Fibroblast of pulmonary artery (primary cell): ENCODE measurements around the gene MAB21L4.
"Not testable (repeated sequence)": the region's sequence is repeated elsewhere in the genome, so short reads cannot be mapped to it uniquely, and the experiment has no call there.

Source experiments
- DNase-seq: peaks from one replicate; pipeline ENCODE4 v3.0.0-alpha.2; 2010; ENCODE audit warnings: low read depth
- H3K4me3 ChIP-seq: replicated peaks from 2 replicates; pipeline ENCODE4 v1.5.1; 2011; ENCODE audit warnings: low read depth, mild to moderate bottlenecking, control low read depth, low read length, moderate library complexity
- TF ChIP-seq, protein P1 (sequence below): IDR thresholded peaks from 2 replicates; pipeline ENCODE4 v1.5.1; 2011; ENCODE audit warnings: mild to moderate bottlenecking, control low read depth, low read length, inconsistent platforms; ENCODE audit errors: missing control alignments

MAB21L4 gene

DNA sequence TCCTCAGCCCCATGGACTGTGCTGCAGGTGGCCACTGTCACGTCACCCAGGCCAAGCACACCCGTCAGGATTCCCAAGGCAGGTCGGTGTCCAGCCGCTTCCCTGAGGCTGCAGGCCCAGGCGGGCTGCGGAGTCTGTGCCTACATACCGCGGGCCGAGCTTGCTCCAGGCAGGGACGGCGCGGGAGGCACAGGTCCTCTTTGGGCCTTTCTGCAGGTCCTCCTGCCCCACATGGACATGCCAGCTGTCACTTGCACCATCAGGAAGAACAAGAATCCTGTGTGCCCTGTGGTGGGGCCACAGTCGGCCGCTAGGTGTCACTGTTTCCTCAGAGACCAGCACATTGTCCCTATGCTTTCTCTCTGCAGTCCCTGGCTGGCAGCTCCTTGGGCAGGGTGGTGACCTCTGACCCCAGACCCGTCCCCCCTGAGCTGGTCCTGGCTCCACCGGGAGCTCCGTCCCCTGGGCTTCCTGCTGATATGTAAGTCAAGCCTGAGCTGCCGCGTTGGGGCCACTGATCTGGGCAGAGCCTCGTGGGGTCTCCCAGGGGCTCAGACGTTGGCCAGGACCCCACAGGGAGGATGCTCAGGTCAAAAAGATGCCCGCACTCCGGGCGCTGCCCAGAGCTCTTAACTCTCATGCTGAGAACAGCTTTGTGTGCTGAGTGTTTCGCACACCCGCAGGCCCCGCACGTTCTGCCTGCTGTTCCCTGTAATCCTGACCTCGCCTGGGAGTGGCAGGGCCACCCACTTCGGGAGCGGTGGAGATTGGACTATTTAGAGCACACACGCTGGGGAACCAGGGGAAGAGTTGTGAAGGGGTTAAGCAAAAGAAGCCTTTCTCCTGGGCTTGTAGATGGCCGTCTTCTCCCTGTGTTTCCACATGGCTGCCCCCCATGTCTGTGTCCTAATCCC lies 44.6 kb downstream of the MAB21L4 start:
- TF ChIP-seq, protein P1, sequence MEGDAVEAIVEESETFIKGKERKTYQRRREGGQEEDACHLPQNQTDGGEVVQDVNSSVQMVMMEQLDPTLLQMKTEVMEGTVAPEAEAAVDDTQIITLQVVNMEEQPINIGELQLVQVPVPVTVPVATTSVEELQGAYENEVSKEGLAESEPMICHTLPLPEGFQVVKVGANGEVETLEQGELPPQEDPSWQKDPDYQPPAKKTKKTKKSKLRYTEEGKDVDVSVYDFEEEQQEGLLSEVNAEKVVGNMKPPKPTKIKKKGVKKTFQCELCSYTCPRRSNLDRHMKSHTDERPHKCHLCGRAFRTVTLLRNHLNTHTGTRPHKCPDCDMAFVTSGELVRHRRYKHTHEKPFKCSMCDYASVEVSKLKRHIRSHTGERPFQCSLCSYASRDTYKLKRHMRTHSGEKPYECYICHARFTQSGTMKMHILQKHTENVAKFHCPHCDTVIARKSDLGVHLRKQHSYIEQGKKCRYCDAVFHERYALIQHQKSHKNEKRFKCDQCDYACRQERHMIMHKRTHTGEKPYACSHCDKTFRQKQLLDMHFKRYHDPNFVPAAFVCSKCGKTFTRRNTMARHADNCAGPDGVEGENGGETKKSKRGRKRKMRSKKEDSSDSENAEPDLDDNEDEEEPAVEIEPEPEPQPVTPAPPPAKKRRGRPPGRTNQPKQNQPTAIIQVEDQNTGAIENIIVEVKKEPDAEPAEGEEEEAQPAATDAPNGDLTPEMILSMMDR = peak; percentile 94
- peak; percentile 83 for DNase-seq
- no peak overlapping the region for H3K4me3 ChIP-seq

DNA sequence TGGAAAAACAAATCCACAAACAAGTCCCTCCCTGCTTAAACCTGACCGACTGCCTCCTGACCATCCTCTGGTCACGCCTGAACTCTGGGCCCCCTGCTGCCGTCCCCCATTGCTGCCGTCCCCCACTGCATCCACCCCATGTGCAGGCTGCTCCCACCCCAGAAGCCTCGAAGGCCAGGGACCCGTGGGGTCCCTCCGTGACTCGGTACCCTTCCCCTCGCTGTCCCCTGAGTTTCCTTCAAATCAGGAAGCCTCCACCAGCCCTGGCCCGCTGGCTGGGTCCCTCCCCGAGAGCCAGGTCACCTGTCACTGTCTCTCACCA lies 45.2 kb downstream of the MAB21L4 start:
- TF ChIP-seq, protein P1 = no peak
- DNase-seq = no peak
- no peak overlapping the region for H3K4me3 ChIP-seq

DNA sequence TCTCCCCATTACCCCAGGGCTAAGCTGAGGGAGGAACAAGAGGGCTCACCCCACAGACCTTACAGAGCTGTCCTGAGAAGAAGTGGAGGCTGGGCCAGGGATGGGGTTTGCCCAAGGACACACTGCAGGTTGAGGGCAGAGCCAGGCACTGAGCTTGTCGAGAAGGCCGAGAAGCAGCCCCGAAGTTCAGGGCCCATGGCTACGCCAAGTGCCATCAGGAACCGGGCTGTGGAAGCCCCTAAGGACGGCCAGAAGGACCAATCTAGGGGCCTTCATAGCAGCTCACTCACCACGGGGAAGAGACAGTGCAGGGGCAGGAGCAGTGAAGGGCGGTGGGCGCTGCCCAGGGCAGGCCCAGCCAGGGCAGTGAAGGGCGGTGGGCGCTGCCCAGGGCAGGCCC lies 45.9 kb downstream of the MAB21L4 start:
- TF ChIP-seq, protein P1 = no peak
- no peak for DNase-seq
- H3K4me3 ChIP-seq = no peak overlapping the region

DNA sequence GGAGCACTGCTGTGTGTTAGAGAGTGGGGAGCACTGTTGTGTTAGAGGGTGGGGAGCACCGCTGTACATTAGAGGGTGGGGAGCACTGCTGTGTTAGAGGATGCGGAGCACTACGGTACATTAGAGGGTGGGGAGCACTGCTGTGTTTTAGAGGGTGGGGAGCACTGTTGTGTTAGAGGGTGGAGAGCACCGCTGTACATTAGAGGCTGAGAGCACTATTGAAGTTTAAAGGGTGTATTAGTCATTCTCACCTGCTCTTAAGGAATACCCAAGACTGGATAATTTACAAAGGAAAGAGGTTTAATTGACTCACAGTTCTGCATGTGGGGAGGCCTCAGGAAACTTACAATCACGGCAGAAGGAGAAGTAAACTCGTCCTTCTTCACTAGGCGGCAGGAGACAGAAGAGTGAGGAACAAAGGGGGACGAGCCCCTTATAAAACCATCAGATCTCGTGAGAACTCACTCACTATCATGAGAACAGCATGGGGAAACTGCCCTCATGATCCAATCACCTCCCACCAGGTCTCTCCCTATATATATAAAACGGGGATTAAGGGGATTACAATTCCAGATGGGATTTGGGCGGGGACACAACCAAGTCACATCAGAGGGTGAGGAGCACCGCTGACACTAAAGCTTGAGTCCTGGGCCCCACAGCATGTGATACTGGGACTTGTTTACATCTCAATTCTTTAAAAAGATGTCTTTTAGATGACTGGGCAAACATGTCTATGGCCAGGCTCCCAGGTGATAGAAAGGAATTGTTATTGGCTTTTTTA lies 46.9 kb downstream of the MAB21L4 start:
- H3K4me3 ChIP-seq = no peak overlapping the region
- DNase-seq = no peak
- TF ChIP-seq, protein P1 = no peak

DNA sequence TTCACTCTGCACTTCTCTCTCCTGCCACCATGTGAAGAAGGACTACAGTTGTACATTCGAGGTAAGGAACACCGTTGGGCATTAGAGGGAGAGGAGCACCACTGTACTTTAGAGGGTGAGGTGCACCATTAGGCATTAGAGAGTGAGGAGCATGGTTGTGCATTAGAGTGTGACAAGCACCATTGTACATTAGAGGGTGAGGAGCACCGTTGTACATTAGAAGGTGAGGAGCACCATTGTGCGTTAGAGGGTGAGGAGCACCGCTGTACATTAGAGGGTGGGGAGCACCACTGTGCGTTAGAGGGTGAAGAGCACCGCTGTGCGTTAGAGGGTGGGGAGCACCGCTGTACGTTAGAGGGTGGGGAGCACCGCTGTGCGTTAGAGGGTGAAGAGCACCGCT lies 48.1 kb downstream of the MAB21L4 start:
- no peak for DNase-seq
- TF ChIP-seq, protein P1 = no peak
- H3K4me3 ChIP-seq = no peak overlapping the region

DNA sequence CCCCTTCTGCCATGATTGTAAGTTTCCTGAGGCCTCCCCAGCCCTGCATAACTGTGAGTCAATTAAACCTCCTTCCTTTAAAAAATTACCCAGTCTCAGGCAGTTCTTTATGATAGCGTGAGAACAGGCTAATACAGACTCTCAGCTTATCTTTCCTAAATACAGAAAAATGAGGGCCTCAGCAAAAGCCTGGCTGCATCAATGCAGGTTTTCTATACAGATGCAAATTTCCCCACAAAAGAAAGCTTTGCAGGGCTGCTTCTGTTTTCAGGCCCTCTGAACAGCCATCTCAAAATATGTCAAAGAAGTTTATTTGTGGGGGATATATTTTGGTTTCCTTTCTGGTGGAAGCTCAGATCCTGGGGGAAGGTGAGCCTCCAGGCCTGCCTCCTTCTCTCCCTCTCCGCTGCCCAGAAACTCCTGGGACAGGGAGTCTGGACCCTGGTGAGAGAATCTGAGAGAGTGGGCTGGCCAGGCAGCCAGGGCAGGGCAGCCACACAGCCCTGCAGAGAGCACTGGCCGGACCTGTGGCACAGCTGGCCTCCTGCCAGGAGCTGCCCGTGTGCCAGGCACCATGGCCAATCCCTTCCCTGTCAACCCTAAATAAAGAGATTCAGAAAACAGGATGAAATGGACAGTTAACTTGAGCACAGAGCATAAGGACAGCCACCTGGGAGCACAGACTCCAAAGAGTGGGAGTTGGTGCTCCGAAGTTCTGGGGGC lies 48.9 kb downstream of the MAB21L4 start:
- DNase-seq = no peak
- H3K4me3 ChIP-seq = no peak overlapping the region
- TF ChIP-seq, protein P1 = no peak

DNA sequence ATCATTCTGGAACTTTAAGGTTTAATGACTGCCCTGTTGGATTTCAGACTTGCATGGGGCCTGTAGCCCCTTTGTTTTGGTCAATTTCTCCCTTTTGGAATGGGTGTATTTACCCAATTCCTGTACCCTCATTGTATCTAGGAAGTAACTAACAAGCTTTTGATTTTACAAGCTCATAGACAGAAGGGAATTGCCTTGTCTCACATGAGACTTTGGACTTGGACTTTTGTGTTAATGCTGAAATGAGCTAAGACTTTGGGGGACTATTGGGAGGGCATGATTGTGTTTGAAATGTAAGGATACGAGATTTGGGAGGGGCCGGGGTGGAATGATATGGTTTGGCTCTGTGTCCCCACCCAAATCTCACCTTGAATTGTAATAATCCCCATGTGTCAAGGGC lies 49.6 kb downstream of the MAB21L4 start:
- H3K4me3 ChIP-seq, DNase-seq: not testable (repeated sequence)
